Endothelial cell of umbilical vein (primary cell): ENCODE data around the gene FILIP1L. TPM values are rescaled to one million over a fixed set of nuclear protein-coding genes. Genes with fewer than 3 reads are reported as not detected.
A peak's percentile ranks its signal among the peaks of the same experiment; 100 is the strongest.

Experiments
- BruUV-seq: library from RNA; stranded (reverse); fragments of 400-500 nt; replicated peaks from 2 replicates; lab custom pipeline; 2021; lab: Mats Ljungman, UMichigan
- CTCF ChIA-PET: fragments of 300-600, 350-600 bp; sonication (Branson Sonifier 250); formaldehyde crosslinking; loops from one replicate; lab custom pipeline; 2021; ENCODE audit warnings: antibody characterized with exemption, inconsistent platforms; lab: Charles Lee
- POLR2A ChIA-PET: fragments of 300-600, 350-600 bp; sonication (Branson Sonifier 250); formaldehyde crosslinking; loops from one replicate; lab custom pipeline; 2021; ENCODE audit warnings: antibody characterized with exemption, inconsistent platforms; lab: Charles Lee
- DNase-seq: peaks from one replicate; pipeline ENCODE4 v3.0.0-alpha.2; 2011; ENCODE audit warnings: low read depth, low spot score
- FAIRE-seq: peaks from 2 replicates; lab custom pipeline; 2011; peaks lifted over from hg19 to GRCh38; lab: Jason Lieb, UNC
- H2AFZ ChIP-seq: 2 replicates; pipeline ENCODE4 v1.6.0; 2012; ENCODE audit warnings: low read depth, low read length, control low read depth, inconsistent platforms
- H3K27ac ChIP-seq: 2 replicates; pipeline ENCODE4 v1.5.1; 2011; ENCODE audit warnings: low read depth, mild to moderate bottlenecking, control low read depth, low read length, moderate library complexity; ENCODE audit not compliant: insufficient read depth
- H3K27me3 ChIP-seq, 2 experiments: 2 replicates each; pipeline versions ENCODE4 v1.6.0 to v1.6.1; 2011; ENCODE audit warnings: low read length in 2 of 2, mixed read lengths in 1 of 2; ENCODE audit not compliant: control insufficient read depth in 2 of 2, insufficient read depth in 2 of 2
- H3K36me3 ChIP-seq, 2 experiments: 2 replicates in 1 of 2; 3 replicates in 1 of 2; pipeline ENCODE4 v1.5.1; 2011; ENCODE audit warnings: low read length in 2 of 2, mild to moderate bottlenecking in 1 of 2, moderate library complexity in 1 of 2; ENCODE audit not compliant: control insufficient read depth in 2 of 2, insufficient read depth in 2 of 2; ENCODE audit errors: extremely low read depth in 1 of 2
- H3K4me1 ChIP-seq: 3 replicates; pipeline ENCODE4 v1.5.1; 2011; ENCODE audit warnings: mild to moderate bottlenecking, low read length; ENCODE audit not compliant: control insufficient read depth, insufficient read depth; ENCODE audit errors: extremely low read depth
- H3K4me2 ChIP-seq: 2 replicates; pipeline ENCODE4 v1.6.1; 2011; ENCODE audit warnings: low read length, control low read depth, mixed read lengths; ENCODE audit not compliant: insufficient read depth
- H3K4me3 ChIP-seq, 3 experiments: fragments of 200-600 bp in 1 of 3; sonication (generic), shearing (Covaris generic) in 1 of 3; replicated peaks in 1 of 3; 2 replicates each; pipeline ENCODE4 v1.5.1; 2011 to 2016; ENCODE audit warnings: control low read depth in 3 of 3, low read length in 3 of 3, mild to moderate bottlenecking in 2 of 3, inconsistent platforms in 1 of 3, low read depth in 1 of 3, moderate library complexity in 1 of 3; ENCODE audit not compliant: insufficient read depth in 1 of 3
- H3K79me2 ChIP-seq: 2 replicates; pipeline ENCODE4 v1.6.0; 2012; ENCODE audit warnings: low read length, inconsistent platforms; ENCODE audit not compliant: control insufficient read depth, insufficient read depth
- H3K9ac ChIP-seq: replicated peaks from 2 replicates; pipeline ENCODE3; 2011; ENCODE audit warnings: low read length, control low read depth; ENCODE audit not compliant: insufficient read depth; ENCODE audit errors: extremely low read depth
- H3K9me1 ChIP-seq: replicated peaks from 3 replicates; pipeline ENCODE4 v1.6.0; 2011; ENCODE audit warnings: mild to moderate bottlenecking, low read length; ENCODE audit not compliant: control insufficient read depth, insufficient read depth; ENCODE audit errors: extremely low read depth
- H3K9me3 ChIP-seq: replicated peaks from 2 replicates; pipeline ENCODE4 v1.5.1; 2012; ENCODE audit warnings: low read length, inconsistent platforms; ENCODE audit not compliant: control insufficient read depth, insufficient read depth
- H4K20me1 ChIP-seq: replicated peaks from 2 replicates; pipeline ENCODE3; 2011; ENCODE audit warnings: mild to moderate bottlenecking, low read length; ENCODE audit not compliant: control insufficient read depth, insufficient read depth; ENCODE audit errors: extremely low read depth
- JUN ChIP-seq: IDR thresholded peaks from 2 replicates; pipeline ENCODE4 v1.6.1; 2011; ENCODE audit warnings: borderline replicate concordance, low read depth; ENCODE audit not compliant: insufficient read length, insufficient read depth
- MYC ChIP-seq: IDR thresholded peaks from one replicate; pipeline ENCODE4 v1.6.1; 2011; ENCODE audit warnings: mild to moderate bottlenecking, low read depth, low read length
- dilution Hi-C: fragments of 300-500 bp; cut with MboI; formaldehyde crosslinking; loops from one replicate; pipeline ENCODE4 v1.15.0; 2019; ENCODE audit warnings: low sequenced_read_pairs; ENCODE audit not compliant: extremely low pct_ligation_motif_present
- intact Hi-C: fragments of 100-400 bp; cut with micrococcal nuclease; formaldehyde crosslinking; loops from one replicate; pipeline ENCODE4 v1.10.0; 2022
- polyA plus RNA-seq, 4 experiments: library from polyadenylated mRNA; depleted of rRNA in 3 of 4; stranded (reverse) in 3 of 4; unstranded in 1 of 4; fragments of >200 nt; gene quantifications; 2 replicates each; pipeline versions ENCODE4 v1.2.1 to v1.2.3, GENCODE V29; 2011 to 2012; ENCODE audit warnings: missing spikeins in 1 of 4
- total RNA-seq: library from RNA; stranded (reverse); gene quantifications from 2 replicates; pipeline ENCODE4 v1.2.3, GENCODE V29; 2021

Gene FILIP1L
- total and polyA plus RNA-seq, 2 donors (not counting 3 experiments of a cell fraction or from before 2014, with no cell fraction given) = 26.0 to 29.9 TPM

- CTCF ChIA-PET = interaction anchor here (1.0 kb wide), 1 partner anchor 38 kb away, joined by 3 read pairs; no protein-coding TSS in a partner anchor
- no peak overlapping the region for H2AFZ ChIP-seq
- dilution Hi-C loops = no loop called here
- no peaks in the 10 kb centered on the region for H3K36me3 ChIP-seq
- POLR2A ChIA-PET = no interaction called here
- BruUV-seq = no TSS peak
- no peaks in the 10 kb centered on the region for H3K27me3 ChIP-seq
- H3K79me2 ChIP-seq = peaks cover 3% of the 10 kb centered on the region
- no peaks in the 10 kb centered on the region for H4K20me1 ChIP-seq
- TF ChIP-seq JUN (peak; percentile 67), MYC (no peak)
- H3K4me2 ChIP-seq = peak overlapping the region; percentile 54
- H3K4me1 ChIP-seq = peaks cover 51% of the 10 kb centered on the region
- intact Hi-C loops = no loop called here
- H3K9ac ChIP-seq = peak overlapping the region; percentile 25
- no peaks in the 10 kb centered on the region for H3K9me1 ChIP-seq
- peak overlapping the region; percentile 81 for H3K27ac ChIP-seq
- peak overlapping the region in 1 of 3 experiments; percentile 30 for H3K4me3 ChIP-seq
- H3K9me3 ChIP-seq = no peaks in the 10 kb centered on the region
- DNase-seq (peak; percentile 76), FAIRE-seq (no peak)
Measured at GRCh38 chr3:99881121-99881524, 233.2 kb downstream of the FILIP1L start.

GRCh38 chr3:99879275-99879674 is 235.0 kb downstream of the FILIP1L start:
- H3K9me3 ChIP-seq = no peaks in the 10 kb centered on the region
- no peaks in the 10 kb centered on the region for H3K9me1 ChIP-seq
- no peak overlapping the region for H3K4me2 ChIP-seq
- no peaks in the 10 kb centered on the region for H3K36me3 ChIP-seq
- DNase-seq (no peak), FAIRE-seq (no peak)
- no peak overlapping the region for H3K27ac ChIP-seq
- dilution Hi-C loops (no loop called here), intact Hi-C loops (no loop called here)
- peaks cover 41% of the 10 kb centered on the region for H3K4me1 ChIP-seq
- peaks cover 18% of the 10 kb centered on the region for H3K79me2 ChIP-seq
- no peaks in the 10 kb centered on the region for H4K20me1 ChIP-seq
- no peak overlapping the region for H3K9ac ChIP-seq
- H3K27me3 ChIP-seq = no peaks in the 10 kb centered on the region
- H2AFZ ChIP-seq = no peak overlapping the region
- CTCF ChIA-PET = interaction anchor here (0.9 kb wide), 1 partner anchor 36 kb away, joined by 3 read pairs; no protein-coding TSS in a partner anchor
- TF ChIP-seq MYC = no peak
- POLR2A ChIA-PET = interaction anchor here (0.5 kb wide), 1 partner anchor 241 kb away, joined by 5 read pairs; the partner anchor contains the start of gene COL8A1
- no peak overlapping the region for H3K4me3 ChIP-seq
- no TSS peak for BruUV-seq
